CD4-positive, alpha-beta T cell (primary cell): ENCODE data around the gene HPCAL4. TPM values are rescaled to one million over a fixed set of nuclear protein-coding genes. Genes with fewer than 3 reads are reported as not detected.

Source experiments
- ATAC-seq: fragments of 200-7000 bp; cut with Tn5 transposase; one replicate; pipeline ENCODE4 v1.10.0; 2022; ENCODE audit warnings: mild to moderate bottlenecking; ENCODE audit not compliant: poor library complexity
- CTCF ChIA-PET: fragments of 350-600 bp; sonication (Branson Sonifier 250); formaldehyde crosslinking; loops from one replicate; lab custom pipeline; 2021; ENCODE audit warnings: antibody characterized with exemption, inconsistent platforms; lab: Charles Lee
- POLR2A ChIA-PET: fragments of 350-600 bp; sonication (Branson Sonifier 250); formaldehyde crosslinking; loops from one replicate; lab custom pipeline; 2021; ENCODE audit warnings: antibody characterized with exemption, inconsistent platforms; lab: Charles Lee
- DNase-seq, 14 experiments: peaks; one replicate each; pipeline ENCODE4 v3.0.0-alpha.2; 2013 to 2020; ENCODE audit warnings: mixed read lengths in 2 of 14
- H3K27ac ChIP-seq, 2 donors: one replicate each; pipeline versions ENCODE4 v1.5.1 to v1.7.0; 2013; ENCODE audit warnings: low read length in 2 of 2, low read depth in 1 of 2, mild to moderate bottlenecking in 1 of 2
- H3K27me3 ChIP-seq, 2 experiments: 1 replicate in 1 of 2; 2 replicates in 1 of 2; pipeline versions ENCODE4 v1.6.1 to v1.7.0; 2013; ENCODE audit warnings: low read length in 2 of 2, control low read depth in 1 of 2, mild to moderate bottlenecking in 1 of 2, moderate library complexity in 1 of 2; ENCODE audit not compliant: insufficient read depth in 2 of 2, control insufficient read depth in 1 of 2
- H3K36me3 ChIP-seq: one replicate; pipeline ENCODE4 v1.6.1; 2013; ENCODE audit warnings: low read length, control low read depth; ENCODE audit not compliant: insufficient read depth
- H3K4me1 ChIP-seq: one replicate; pipeline ENCODE4 v1.6.1; 2013; ENCODE audit warnings: low read length, control low read depth; ENCODE audit not compliant: insufficient read depth
- H3K4me3 ChIP-seq: one replicate; pipeline ENCODE4 v1.5.1; 2013; ENCODE audit warnings: mild to moderate bottlenecking, low read length, moderate library complexity
- H3K9me3 ChIP-seq, 2 experiments: 1 replicate in 1 of 2; 2 replicates in 1 of 2; pipeline versions ENCODE4 v1.6.1 to v1.7.0; 2013; ENCODE audit warnings: low read length in 2 of 2, mild to moderate bottlenecking in 2 of 2, control low read depth in 1 of 2, moderate library complexity in 1 of 2; ENCODE audit not compliant: control insufficient read depth in 1 of 2, insufficient read depth in 1 of 2
- H3K27ac Mint-ChIP-seq: one replicate; pipeline ENCODE4 v1.8.0; 2020; ENCODE audit warnings: mixed read lengths
- H3K27me3 Mint-ChIP-seq: one replicate; pipeline ENCODE4 v1.8.0; 2021; ENCODE audit warnings: mixed read lengths
- H3K36me3 Mint-ChIP-seq: one replicate; pipeline ENCODE4 v1.8.0; 2021; ENCODE audit warnings: low read depth, mixed read lengths
- H3K4me1 Mint-ChIP-seq: one replicate; pipeline ENCODE4 v1.8.0; 2021; ENCODE audit warnings: low read depth, mixed read lengths
- H3K4me3 Mint-ChIP-seq: one replicate; pipeline ENCODE4 v1.8.0; 2020; ENCODE audit warnings: mild to moderate bottlenecking, mixed read lengths
- H3K9me3 Mint-ChIP-seq: one replicate; pipeline ENCODE4 v1.8.0; 2020; ENCODE audit warnings: mixed read lengths
- intact Hi-C, 2 experiments: fragments of 100-400 bp; cut with DNase I in 1 of 2; cut with micrococcal nuclease in 1 of 2; formaldehyde crosslinking; loops; one replicate each; pipeline versions ENCODE4 v1.15.1 to v1.9.0; 2023 to 2025; cut with DNase I, micrococcal nuclease
- total RNA-seq, 174 experiments: library from RNA in 2 of 174; stranded (reverse) in 2 of 174; gene quantifications; one replicate each; pipeline ENCODE4 v1.2.3 and lab custom pipeline; 2021 to 2026
- TF ChIP-seq, protein P1 (sequence below): fragments of 200-600 bp; IDR thresholded peaks from one replicate; pipeline ENCODE4 v1.8.0; 2022; ENCODE audit warnings: antibody characterized with exemption, mild to moderate bottlenecking

HPCAL4 gene
- total RNA-seq, 2 experiments from 2014 or later = 22.8 to 22.9 TPM

DNA sequence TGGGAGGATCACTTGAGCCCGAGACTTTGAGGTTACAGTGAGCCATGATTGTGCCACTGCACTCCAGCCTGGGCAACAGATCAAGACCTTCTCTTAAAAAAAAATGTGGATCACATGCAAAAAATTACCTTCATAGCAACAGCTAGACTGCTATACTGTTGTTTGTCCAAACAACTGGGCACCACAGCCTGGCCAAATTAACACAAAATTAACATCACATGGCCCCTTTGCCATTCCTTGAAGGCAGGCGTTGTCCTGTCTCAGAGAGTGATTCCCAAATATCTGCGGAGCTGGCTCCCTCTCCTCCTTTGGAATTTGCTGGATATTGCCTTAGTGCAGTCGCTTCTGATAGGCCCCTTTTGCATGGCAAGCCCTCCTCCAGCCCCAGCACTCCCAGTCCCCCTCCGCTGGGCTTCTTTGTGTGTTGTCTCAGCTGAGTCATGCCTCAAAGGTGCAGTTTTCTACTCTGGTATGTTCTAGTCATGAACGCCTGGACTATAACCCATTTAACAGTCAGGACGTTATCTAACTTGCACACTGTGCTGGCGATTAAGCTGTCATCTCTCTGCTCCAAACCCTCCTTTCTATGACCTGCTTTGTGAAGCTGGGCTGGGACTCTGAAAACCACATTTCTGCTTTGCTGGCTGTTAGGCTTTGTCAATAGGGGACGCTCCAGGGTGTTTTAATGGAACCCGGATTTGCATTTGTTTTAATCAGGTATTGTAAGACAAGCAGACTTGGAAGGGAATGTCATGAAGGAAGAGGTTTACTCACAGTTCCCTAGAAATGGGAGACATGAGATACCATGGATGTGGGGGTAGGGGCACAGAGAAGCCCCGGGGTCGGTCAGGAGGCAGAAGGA lies 20.1 kb upstream of the HPCAL4 start:
- Mint-ChIP-seq H3K36me3 (no peaks in the 10 kb centered on the region), H3K9me3 (no peaks in the 10 kb centered on the region), H3K4me1 (no peaks in the 10 kb centered on the region), H3K4me3 (no peak overlapping the region), H3K27ac (no peak overlapping the region), H3K27me3 (peaks cover 31% of the 10 kb centered on the region)
- Histone ChIP-seq H3K27ac (no peak overlapping the region), H3K4me3 (no peak overlapping the region), H3K27me3 (peaks cover 1 to 2% of the 10 kb centered on the region in 2 experiments), H3K4me1 (no peaks in the 10 kb centered on the region), H3K9me3 (no peaks in the 10 kb centered on the region), H3K36me3 (no peaks in the 10 kb centered on the region)
- no peak for DNase-seq
- ChIA-PET CTCF (no interaction called here), POLR2A (no interaction called here)
- no peak for ATAC-seq
- TF ChIP-seq, protein P1, sequence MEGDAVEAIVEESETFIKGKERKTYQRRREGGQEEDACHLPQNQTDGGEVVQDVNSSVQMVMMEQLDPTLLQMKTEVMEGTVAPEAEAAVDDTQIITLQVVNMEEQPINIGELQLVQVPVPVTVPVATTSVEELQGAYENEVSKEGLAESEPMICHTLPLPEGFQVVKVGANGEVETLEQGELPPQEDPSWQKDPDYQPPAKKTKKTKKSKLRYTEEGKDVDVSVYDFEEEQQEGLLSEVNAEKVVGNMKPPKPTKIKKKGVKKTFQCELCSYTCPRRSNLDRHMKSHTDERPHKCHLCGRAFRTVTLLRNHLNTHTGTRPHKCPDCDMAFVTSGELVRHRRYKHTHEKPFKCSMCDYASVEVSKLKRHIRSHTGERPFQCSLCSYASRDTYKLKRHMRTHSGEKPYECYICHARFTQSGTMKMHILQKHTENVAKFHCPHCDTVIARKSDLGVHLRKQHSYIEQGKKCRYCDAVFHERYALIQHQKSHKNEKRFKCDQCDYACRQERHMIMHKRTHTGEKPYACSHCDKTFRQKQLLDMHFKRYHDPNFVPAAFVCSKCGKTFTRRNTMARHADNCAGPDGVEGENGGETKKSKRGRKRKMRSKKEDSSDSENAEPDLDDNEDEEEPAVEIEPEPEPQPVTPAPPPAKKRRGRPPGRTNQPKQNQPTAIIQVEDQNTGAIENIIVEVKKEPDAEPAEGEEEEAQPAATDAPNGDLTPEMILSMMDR = no peak
- intact Hi-C loops = no loop called here

DNA sequence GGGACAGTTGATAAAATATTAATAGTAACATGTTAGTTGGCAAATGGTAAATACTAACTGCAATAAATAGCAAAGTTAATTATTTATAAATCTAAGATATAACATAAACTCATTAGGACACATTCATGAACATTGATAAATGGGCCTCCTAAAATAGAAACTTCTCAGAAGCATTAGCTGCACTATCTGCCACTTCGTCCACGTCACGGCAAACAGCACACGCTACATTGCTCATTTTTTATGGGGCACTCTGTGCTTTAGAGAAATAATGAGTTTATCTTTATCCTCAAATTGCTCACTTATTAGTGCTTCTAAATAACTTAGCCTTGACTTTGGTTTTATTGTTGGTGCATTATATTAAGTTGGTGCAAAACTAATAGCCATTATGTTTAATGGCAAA lies 16.3 kb upstream of the HPCAL4 start:
- Histone ChIP-seq H3K27me3 (no peaks in the 10 kb centered on the region), H3K9me3 (no peaks in the 10 kb centered on the region), H3K27ac (no peak overlapping the region), H3K4me1 (no peaks in the 10 kb centered on the region), H3K36me3 (no peaks in the 10 kb centered on the region), H3K4me3 (no peak overlapping the region)
- TF ChIP-seq, protein P1 = no peak
- Mint-ChIP-seq H3K9me3 (no peaks in the 10 kb centered on the region), H3K27me3 (peaks cover 18% of the 10 kb centered on the region), H3K4me3 (no peak overlapping the region), H3K27ac (no peak overlapping the region), H3K4me1 (no peaks in the 10 kb centered on the region), H3K36me3 (no peaks in the 10 kb centered on the region)
- no peak for DNase-seq
- ChIA-PET CTCF (no interaction called here), POLR2A (no interaction called here)
- intact Hi-C loops = no loop called here
- ATAC-seq = no peak

DNA sequence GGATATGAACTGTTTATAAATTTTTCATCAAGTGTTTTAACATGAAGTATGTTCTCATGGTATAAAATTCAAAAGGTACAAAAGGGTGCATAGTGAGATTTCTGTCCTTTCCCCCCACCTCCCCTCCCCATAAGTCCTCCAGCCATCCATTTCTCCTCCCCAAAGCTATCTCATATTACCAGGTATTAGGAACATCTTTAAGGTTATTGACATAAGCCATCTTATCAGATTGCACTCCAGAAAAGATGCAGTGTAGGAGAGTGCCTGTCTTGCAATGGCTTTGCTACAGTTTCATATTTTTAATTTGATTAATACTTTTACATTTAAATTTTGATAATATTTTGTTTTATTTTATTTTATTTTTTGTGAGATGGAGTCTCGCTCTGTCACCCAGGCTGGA lies 13.5 kb upstream of the HPCAL4 start:
- TF ChIP-seq, protein P1 = no peak
- ChIA-PET CTCF (interaction anchor here (1.2 kb wide), 1 partner anchor 16 kb away, joined by 4 read pairs; no protein-coding TSS in a partner anchor), POLR2A (no interaction called here)
- Mint-ChIP-seq H3K4me3 (no peak overlapping the region), H3K4me1 (no peaks in the 10 kb centered on the region), H3K36me3 (no peaks in the 10 kb centered on the region), H3K27me3 (peaks cover 21% of the 10 kb centered on the region), H3K9me3 (no peaks in the 10 kb centered on the region), H3K27ac (no peak overlapping the region)
- Histone ChIP-seq H3K27me3 (no peaks in the 10 kb centered on the region), H3K9me3 (no peaks in the 10 kb centered on the region), H3K27ac (no peak overlapping the region), H3K4me3 (no peak overlapping the region), H3K4me1 (no peaks in the 10 kb centered on the region), H3K36me3 (no peaks in the 10 kb centered on the region)
- DNase-seq = no peak
- intact Hi-C loops = no loop called here
- no peak for ATAC-seq
